Measurements from ENCODE around the gene TBC1D19.
"Not testable (repeated sequence)": the region's sequence is repeated elsewhere in the genome, so short reads cannot be mapped to it uniquely, and the experiment has no call there.

Gene TBC1D19

DNA sequence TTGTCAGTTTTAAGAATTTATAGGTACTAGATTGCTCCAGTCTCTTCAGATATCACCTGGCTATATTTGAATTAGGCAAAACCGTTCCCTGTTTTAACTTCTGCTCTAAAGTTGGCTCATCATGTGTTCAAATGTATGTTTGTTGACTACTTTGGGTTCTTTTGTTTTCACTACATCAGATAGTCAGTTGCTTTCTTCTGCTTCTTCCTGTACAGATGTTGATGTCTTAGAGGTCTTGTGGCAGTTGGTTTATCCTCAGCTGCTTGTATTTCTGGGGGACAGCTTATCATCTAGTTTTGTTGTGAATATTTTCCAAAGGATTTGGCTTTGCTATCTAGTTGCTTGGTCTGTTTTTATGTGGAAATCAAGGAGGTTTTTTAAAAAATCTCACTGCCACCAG, 28.0 kb downstream of the TBC1D19 start:
- no peak overlapping the region for H3K4me3 ChIP-seq (ENCODE audit: low read depth, low read length)
- no peak for DNase-seq (ENCODE audit: low read depth)
- TF ChIP-seq, protein P1, sequence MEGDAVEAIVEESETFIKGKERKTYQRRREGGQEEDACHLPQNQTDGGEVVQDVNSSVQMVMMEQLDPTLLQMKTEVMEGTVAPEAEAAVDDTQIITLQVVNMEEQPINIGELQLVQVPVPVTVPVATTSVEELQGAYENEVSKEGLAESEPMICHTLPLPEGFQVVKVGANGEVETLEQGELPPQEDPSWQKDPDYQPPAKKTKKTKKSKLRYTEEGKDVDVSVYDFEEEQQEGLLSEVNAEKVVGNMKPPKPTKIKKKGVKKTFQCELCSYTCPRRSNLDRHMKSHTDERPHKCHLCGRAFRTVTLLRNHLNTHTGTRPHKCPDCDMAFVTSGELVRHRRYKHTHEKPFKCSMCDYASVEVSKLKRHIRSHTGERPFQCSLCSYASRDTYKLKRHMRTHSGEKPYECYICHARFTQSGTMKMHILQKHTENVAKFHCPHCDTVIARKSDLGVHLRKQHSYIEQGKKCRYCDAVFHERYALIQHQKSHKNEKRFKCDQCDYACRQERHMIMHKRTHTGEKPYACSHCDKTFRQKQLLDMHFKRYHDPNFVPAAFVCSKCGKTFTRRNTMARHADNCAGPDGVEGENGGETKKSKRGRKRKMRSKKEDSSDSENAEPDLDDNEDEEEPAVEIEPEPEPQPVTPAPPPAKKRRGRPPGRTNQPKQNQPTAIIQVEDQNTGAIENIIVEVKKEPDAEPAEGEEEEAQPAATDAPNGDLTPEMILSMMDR (IDR thresholded peaks at IDR 0.05; ENCODE audit: control insufficient read depth, extremely low read depth, insufficient read depth), result no peak

DNA sequence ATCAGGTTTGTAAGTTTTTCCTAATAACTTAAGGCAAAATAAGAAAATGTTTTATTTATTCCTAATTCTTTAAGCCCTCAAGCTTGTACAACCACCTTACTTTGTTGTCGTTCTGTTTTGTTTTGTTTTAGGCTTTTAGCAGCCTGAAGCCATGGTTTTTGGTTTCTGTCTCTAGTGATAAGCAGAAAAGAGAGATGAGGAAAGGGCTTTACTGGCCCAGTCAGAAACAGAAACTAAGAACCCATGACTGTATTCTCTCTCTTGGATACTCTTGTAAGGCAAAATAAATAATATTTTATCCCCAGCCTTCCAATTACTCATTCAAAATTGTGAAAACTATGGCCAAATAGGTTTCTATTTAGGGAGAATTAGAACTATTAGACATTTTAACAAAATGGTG, 29.4 kb downstream of the TBC1D19 start:
- no peak overlapping the region for H3K4me3 ChIP-seq (ENCODE audit: low read depth, low read length)
- no peak for DNase-seq (ENCODE audit: low read depth)
- TF ChIP-seq, protein P1 (IDR thresholded peaks at IDR 0.05; ENCODE audit: control insufficient read depth, extremely low read depth, insufficient read depth), result no peak

DNA sequence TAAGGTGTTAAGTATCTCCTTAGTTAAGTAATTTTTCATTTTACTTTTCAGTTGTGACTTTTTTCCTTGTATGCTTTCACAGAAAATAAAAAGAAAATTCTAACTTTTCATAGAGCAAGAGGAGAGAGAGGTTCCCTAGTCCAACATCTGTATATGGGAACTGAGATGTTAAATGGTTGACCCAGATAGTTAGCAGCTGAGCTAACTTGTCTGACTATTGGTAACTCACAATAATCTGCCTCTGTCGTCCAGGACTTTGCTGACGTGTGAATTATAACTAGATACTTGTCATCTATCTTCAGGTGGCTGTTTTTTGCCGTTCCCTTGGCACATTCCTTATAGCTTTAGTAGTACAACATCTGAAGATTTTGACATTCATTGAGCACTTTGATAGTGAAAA, 29.9 kb downstream of the TBC1D19 start:
- TF ChIP-seq, protein P1 (IDR thresholded peaks at IDR 0.05; ENCODE audit: control insufficient read depth, extremely low read depth, insufficient read depth), result no peak
- no peak overlapping the region for H3K4me3 ChIP-seq (ENCODE audit: low read depth, low read length)

DNA sequence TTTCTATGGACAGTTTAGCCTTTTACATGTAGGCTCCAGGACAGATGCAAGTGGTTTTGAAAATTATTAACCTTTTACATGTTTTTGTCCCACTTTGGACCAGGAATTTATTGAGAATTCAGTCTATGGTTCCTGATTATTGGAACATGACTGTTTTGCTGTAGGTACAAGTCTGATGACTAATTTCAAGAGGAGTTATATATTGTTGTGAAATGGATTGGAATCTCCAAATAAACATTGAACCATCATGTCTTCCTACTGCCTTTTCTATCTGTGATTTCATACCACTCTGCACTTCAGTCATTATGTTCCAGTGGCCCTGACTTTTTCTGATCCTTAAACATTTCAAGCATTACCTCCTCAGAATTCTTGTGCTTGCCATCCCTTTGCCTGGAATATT, 35.9 kb downstream of the TBC1D19 start:
- TF ChIP-seq, protein P1 (IDR thresholded peaks at IDR 0.05; ENCODE audit: control insufficient read depth, extremely low read depth, insufficient read depth), result no peak
- no peak for DNase-seq (ENCODE audit: low read depth)

More for the DNA sequence above, 29.9 kb downstream of the TBC1D19 start:
- DNase-seq (ENCODE audit: low read depth), result no peak

DNA sequence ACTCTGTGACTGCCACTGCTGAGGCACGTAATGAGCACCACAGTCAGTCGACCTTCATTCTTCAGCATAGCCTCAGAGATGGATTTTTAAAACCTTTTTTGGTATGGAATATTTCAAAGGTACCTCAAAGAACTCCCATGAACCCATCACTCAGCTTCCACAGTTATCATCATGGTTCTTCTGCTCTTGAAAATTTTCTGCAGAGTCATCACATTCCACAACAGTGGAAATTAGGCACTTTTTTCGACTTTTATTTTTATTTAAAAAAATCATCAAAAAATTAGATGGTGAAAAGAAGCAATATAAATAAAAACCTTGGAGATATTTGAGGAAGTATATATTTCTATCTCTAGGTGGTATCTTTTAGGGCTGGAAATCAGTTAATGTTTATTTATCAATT, 37.5 kb downstream of the TBC1D19 start:
- DNase-seq (ENCODE audit: low read depth), result no peak
- H3K4me3 ChIP-seq (ENCODE audit: low read depth, low read length), result no peak overlapping the region
- TF ChIP-seq, protein P1 (IDR thresholded peaks at IDR 0.05; ENCODE audit: control insufficient read depth, extremely low read depth, insufficient read depth), result no peak

More for the DNA sequence above, 35.9 kb downstream of the TBC1D19 start:
- no peak overlapping the region for H3K4me3 ChIP-seq (ENCODE audit: low read depth, low read length)

DNA sequence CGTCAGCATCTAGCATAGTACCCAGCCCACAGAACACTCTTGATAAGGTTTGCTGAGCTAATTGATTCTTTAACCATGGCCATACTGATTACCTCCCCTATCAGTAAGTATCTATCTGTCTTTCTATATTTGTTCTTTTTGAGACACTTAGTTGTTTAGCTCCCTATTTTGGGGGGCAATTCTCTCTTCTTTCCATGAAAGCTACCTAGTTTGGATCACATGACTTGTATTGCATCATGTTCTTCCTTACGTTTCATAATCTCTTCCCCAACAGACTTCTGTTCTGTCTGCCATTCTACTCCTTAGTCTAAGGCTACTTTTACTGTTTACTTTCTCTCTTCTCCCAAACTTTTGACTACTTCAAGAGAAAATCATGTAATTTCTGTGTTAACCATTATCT, 39.0 kb downstream of the TBC1D19 start:
- no peak for DNase-seq (ENCODE audit: low read depth)
- TF ChIP-seq, protein P1 (IDR thresholded peaks at IDR 0.05; ENCODE audit: control insufficient read depth, extremely low read depth, insufficient read depth), result no peak
- no peak overlapping the region for H3K4me3 ChIP-seq (ENCODE audit: low read depth, low read length)

- DNase-seq (ENCODE audit: low read depth); H3K4me3 ChIP-seq (ENCODE audit: low read depth, low read length): not testable (repeated sequence)
Observed at GRCh38 chr4:26626658-26627057, 42.8 kb downstream of the TBC1D19 start.

All from LNCaP clone FGC (cell line).